SK-MEL-5 (cell line): Measurements from ENCODE around the gene HHIPL2. TPM values are rescaled to one million over a fixed set of nuclear protein-coding genes. Genes with fewer than 3 reads are reported as not detected.
"Not testable (repeated sequence)": the region's sequence is repeated elsewhere in the genome, so short reads cannot be mapped to it uniquely, and the experiment has no call there.

Source experiments
- DNase-seq: peaks from one replicate; pipeline ENCODE4 v3.0.0-alpha.2; 2016; ENCODE audit warnings: low read depth, low spot score
- in situ Hi-C: cut with HindIII; loops from 2 replicates; pipeline ENCODE4 v1.10.0; 2016; ENCODE audit warnings: low sequenced_read_pairs, high pct_unique_total_duplicates, low pct_unique_long_range_greater_than_20kb
- total RNA-seq: library from RNA; depleted of rRNA; stranded (reverse); fragments of >200 nt; shearing (Covaris generic); gene quantifications from 2 replicates; pipeline ENCODE4 v1.2.3, GENCODE V29; 2014

The HHIPL2 gene
- total RNA-seq, 1 experiment from 2014 or later: not detected

DNA sequence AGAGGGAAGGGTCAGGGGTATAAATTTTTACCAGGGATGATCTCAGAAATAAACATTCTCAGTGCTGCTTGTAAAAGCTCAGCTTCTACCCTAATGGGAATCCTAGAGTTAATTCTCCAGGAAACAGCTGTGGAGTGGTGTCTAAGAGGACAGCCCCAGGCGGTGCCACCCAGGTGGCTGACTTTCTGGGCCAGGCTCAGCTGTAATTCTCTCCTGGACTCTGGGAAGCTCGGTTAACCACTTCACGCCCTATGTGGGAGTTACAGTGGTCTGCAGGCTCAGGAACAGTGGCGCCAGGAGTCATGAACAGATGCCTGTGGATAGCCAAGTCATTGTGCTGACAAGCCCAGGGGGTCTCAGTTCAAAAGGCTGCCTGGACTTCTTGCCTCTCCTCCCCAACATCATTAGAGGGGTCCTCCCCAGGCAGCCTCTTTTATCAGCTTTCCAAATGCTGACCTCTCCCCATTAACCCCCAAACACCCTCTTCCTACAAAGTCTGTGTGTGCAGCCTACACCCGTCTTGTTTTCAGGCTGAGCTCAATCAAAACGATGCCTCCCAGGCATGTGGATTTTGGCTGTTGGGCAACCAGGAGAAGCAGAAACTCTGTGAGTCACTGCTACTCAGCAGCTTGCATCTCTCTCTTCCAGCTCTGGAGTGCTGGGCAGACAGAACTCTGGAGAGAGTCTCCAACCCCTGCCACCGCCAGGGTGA is 1.2 kb downstream of the HHIPL2 start:
- in situ Hi-C loops: no loop called here
- DNase-seq: peak; percentile 19

DNA sequence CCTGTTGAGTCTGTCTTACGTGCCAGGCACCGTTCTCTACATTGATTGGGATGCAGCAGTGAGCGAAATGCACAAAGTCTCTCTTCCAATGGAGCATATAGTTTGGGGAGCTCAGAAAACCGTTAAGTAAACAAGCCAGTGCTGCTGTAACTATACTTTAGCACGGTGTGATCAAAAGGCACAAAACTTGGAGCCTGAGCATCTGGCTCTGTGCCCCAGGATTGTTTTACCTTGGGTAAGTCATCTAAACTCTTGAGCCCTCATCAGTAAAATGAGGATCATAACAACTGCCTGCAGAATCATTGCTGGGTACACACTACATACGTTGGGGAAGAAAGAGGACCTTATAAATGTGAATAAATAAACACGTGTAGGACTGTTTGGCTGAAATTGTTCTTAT is 1.8 kb downstream of the HHIPL2 start:
- no peak for DNase-seq
- in situ Hi-C loops: no loop called here

DNA sequence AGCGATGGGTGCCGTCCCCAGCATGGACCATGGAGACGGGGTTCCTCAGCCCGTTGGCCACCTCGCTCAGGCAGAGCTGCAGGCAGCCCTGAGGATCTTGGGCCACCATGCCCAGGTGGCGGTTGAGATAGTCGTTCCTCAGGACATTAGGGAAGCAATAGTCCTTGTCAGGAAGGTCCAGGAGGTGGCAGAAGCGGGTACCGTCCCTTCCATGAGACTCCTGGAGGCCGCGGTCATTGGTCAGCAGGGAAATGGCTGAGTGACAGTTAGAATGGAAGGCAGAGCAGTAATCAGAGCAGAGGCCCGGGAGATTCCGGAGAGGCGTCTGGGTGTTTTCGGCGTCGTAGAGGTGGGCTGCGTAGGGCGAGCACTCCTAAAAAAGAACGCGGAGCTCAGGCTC is 4.1 kb downstream of the HHIPL2 start:
- in situ Hi-C loops: no loop called here
- DNase-seq: no peak

DNA sequence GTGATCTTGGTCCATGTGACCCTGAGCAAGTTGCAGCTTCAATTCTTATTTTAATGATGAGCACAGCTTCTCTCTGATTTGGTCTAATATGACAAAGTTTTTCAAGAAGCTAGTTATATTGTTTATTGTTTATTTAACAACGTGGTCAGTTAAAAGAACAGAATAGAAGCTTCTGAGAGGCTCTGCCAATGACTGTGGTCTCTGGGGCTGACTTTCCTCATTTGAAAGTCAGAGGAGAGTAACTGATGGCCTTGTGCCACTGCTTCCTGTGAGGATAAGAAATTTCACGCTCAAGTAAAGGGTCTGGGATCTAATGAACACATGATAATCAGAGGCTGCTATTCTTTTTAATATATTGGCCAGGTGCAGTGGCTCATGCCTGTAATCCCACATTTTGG is 7.3 kb downstream of the HHIPL2 start:
- in situ Hi-C loops: no loop called here
- DNase-seq: no peak

DNA sequence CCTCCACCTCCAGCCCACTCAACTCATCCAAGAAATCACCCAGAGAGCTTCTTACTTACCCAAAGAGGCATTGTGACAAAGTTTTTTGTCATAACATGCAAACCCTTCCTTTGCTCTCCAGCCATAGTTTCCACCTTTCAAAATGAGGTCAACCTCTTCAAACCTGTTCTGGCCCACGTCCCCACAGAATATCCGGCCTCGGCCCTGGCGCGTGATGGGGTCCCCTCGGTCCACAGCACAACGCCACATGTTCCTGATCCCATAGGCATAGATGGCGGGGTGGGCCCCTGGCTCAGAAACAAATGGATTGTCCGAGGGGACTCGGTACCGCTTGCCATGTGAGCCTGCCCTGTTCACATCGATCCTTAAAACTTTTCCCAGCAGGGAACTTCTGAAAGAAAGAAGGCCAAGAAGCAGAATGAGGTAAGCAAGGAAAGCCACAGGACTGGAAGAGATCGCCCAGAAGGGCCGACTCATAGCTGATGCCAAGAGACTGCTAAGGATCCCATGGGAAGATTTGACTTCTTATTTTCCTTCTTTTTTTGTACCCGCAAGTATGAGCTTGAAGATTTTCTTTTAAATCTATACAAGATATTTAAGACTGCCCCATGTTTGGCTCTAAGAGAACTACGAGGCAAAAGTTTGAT is 7.8 kb downstream of the HHIPL2 start:
- in situ Hi-C loops: no loop called here
- DNase-seq: no peak

DNA sequence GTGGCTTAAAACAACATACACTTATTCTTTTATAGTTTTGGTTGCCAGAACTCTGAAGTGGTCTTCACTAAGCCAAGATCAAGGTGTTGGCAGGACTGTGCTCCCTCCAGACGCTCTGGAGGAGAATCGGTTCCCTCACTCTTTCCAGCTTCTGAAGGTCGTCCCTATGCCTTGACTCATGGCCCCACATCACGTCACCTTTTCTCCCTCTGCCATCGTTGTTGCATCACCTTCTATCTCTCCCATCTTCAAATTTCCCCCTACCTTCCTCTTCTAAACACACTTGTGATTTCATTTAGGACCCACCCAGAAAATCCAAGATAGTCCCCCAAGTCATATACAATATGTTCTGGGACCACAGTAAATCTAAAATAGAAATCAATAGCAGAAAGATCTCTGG is 12.4 kb downstream of the HHIPL2 start:
- in situ Hi-C loops: no loop called here
- no peak for DNase-seq

DNA sequence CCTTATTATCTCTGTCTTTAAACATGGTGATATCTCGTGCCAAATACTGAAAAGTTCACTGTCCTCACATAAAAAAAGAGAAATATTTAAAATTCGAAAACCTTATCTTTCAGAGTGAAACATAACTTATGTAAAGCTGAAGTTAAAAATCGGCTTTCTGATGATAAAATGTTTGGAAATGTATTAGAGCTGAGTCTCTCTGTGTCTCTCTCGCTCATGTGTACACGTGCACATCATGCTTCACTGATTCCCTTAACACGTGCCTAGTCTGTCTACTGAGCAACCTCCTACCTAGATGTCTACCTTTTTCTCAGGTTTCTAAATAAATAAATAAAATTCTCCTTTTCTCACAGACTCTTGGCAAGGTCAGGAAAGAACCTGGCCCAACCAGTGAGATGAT is 17.1 kb downstream of the HHIPL2 start:
- DNase-seq: no peak
- in situ Hi-C loops: no loop called here

DNA sequence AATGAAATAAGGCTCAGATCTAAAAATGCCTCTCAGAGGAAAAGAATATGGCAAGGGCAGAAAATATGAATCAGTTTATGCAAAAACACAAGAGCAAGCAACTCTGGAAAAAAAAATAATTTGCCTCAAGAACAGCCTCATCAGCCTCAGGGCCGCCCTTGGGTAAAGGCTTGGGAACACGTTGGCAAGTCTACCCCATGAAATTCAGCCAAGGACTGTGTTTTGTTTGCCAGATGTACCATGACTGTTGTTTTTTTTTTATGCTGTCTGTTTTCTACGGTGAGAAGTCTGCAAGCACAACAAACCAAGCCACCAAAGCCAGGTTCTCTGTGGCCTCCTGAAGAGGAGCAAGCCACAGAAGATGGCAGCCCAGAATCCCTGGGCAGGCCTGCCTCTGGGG is 18.0 kb downstream of the HHIPL2 start:
- no peak for DNase-seq
- in situ Hi-C loops: no loop called here

DNA sequence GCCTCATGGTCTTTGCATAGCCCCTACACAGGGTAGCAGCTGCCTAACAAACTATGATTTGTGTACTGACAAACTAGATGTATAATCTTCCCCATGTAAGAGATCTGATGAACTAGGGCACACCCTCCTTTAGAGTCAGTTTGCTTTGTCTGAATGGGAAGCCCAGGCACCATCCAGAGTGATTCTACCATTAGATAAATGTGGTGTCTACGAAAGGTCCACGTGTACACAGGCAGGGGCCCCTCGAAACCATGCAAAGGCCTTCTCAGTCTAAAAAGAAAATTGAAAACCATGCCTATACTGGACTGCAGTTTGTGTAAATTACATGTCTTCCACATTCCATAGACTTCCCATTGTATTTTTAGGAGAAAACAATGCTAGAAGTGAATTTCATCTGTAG is 18.7 kb downstream of the HHIPL2 start:
- no peak for DNase-seq
- in situ Hi-C loops: no loop called here

DNA sequence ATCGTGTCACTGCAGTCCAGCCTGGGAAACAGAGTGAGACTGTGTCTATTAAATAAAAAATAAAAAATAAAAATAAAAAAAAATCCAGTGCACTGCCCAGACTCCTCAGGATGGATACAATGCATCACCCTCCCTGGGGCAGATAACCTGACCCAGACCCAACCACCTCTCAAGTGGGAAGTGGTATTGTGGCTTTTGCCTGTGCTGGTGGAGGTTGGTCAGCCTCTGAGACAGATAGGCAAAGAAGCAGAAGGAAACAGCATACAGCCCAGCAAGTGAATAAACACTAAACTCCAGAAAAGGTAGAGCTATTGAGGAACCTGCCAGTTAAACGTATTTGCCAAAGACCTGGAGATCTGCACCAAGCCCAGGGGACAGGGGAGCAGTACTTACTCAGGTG is 22.0 kb downstream of the HHIPL2 start:
- DNase-seq: no peak
- in situ Hi-C loops: no loop called here

DNA sequence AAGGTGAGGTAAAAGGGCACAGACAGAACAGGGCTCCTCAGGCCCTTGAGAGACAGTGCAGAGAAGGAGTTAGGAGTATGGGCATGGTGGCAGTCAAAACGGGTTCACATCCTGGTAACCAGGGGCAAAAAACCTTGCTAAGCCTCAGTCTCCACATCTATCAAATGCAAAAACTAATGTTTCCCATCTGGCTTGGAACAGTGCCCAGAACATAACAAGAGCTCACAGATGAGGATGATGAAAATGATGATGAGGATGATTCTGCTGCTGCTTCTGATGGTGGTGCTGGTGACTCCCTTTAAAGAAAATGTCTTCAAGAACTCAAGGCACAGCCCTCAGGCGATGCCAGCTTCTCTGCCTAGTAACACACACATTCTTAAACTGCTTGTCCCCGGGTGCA is 24.1 kb downstream of the HHIPL2 start:
- in situ Hi-C loops: no loop called here
- no peak for DNase-seq

DNA sequence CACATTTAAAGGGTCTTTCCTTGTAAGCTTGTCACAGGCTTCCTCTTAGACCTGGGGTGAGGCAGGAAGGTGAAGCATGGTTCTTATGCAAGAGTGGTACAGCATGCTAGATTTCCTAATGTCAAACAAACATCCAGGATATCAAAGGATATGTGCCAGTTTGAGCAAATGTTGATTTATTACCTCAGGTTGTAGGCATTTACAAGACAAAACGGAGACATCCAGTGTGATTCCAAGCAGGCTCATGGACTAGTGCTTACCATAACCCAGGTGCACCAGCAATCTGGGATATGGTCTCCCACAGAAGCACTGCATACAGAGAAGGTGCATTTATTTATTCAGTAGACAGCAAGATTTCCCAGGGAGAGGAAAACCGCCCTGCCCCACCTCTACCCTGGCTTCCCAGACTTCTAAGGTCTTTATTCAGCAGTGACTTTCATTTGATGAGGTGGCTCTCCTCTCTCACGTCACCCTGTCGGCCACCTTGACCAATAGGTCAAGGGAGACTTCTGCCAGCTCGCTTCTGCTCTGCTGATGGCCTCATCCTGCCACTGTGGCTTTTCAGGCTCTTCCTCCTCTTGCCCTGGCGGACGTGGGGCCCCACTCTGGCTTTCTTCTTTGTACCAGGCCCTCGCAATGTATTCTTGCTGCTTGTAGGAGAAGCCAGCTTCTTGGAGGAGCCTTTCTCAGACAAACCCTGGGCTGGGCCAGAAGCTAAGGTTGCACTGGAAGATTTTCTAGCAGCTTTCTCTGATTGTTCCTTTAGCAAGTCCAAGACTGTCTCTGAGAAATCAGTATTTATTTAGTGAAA is 25.6 kb downstream of the HHIPL2 start:
- in situ Hi-C loops: no loop called here

DNA sequence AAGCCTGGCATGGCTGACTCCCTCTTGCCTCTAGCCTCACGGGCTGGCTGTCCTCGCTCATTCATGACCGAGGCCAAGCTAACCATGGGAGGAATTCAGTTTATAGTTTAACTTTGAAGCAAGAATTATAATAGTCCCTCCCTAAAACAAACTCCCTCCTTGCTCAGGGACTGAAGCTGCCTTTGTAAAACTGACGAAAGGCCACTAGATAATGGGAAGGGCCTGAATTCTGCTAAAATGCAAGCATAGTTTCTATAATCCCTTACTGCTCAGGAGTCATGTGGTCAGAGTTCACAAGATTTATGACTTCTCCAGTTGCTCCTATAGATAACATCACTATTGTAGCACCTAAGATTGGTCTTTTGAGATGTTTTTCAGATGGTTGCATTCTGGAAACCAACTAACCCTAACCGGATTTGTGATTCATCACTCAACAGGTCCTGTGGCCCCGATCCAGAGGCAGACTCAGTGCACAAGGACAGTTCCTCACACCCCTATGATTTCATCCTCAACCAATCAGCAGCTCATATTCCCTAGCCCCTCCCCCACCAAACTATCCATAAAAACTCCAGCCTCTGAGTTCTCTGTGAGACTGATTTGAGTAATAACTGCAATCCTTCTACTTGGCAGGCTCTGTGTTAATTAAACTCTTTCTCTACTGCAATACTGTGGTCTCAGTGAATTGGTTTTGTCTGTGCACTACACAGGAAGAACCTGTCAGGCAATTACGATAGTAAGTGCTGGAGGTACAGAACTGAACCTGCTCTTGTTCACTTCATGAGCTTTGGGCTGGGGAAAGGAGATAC is 26.4 kb downstream of the HHIPL2 start:
- DNase-seq: peak; percentile 22
- in situ Hi-C loops: no loop called here

More for the DNA sequence above, 25.6 kb downstream of the HHIPL2 start:
- no peak for DNase-seq

DNA sequence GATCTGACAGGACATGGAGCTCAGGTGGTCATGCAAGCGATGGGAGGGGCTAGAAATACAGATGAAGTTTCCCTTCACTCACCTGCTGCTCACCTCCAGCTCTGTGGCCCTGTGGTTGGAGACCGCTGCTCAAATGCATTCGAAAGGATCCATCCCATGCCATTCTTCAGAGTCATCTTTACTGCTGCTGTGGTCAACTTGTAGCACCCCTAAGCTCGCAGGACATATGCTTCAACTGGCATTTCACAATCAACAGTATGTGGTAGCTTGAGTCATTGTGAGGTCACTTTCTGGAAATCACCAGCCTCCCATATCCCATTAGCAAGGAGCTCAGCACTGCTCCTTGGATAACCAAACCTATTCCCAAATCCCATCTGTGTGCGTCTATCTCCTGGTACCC is 58.4 kb downstream of the HHIPL2 start:
- DNase-seq, in situ Hi-C loops: not testable (repeated sequence)

DNA sequence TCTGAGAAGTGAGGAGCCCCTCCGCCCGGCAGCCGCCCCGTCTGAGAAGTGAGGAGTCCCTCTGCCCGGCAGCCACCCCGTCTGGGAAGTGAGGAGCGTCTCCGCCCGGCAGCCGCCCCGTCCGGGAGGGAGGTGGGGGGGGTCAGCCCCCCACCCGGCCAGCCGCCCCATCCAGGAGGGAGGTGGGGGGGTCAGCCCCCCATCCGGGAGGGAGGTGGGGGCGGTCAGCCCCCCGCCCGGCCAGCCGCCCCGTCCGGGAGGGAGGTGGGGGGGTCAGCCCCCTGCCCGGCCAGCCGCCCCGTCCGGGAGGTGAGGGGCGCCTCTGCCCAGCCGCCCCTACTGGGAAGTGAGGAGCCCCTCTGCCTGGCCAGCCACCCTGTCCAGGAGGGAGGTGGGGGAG is 60.1 kb downstream of the HHIPL2 start:
- in situ Hi-C loops, DNase-seq: not testable (repeated sequence)

DNA sequence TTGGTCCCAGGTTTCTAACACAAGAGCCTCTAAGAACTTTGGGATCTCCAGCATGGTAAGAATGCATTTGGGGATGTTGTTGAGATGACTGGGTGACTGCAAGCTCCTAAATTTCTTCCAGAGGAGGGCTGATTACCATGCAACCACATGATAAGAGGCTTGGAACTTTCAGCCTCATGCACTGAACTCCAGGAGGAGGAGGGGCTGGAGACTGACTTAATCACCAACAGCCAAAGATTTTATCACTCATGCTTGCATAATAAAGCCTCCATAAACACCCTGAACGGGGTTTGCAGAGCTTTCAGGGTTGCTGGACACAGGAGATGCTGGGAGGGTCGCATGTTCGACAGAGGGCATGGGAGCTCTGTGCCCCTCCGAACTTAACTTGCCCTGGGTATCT is 63.9 kb downstream of the HHIPL2 start:
- DNase-seq, in situ Hi-C loops: not testable (repeated sequence)

DNA sequence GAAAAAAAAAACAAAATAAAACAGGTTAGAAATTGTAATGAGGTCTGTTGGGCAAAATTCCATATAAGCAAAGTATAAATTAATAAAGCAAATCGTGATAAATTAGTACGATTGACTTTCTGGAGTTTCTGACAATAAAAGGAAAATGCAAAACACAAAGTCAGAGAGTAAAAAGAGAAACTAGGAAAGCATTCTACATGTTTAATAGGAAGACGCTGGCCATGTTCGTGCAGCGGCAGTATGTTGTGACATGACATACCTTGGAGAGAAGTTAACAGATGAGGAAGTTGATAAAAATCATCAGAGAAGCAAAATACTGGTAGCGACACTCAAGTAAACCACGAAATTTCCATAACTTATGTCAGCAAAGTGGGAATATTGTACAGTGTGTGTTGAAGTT is 68.3 kb downstream of the HHIPL2 start:
- in situ Hi-C loops, DNase-seq: not testable (repeated sequence)

DNA sequence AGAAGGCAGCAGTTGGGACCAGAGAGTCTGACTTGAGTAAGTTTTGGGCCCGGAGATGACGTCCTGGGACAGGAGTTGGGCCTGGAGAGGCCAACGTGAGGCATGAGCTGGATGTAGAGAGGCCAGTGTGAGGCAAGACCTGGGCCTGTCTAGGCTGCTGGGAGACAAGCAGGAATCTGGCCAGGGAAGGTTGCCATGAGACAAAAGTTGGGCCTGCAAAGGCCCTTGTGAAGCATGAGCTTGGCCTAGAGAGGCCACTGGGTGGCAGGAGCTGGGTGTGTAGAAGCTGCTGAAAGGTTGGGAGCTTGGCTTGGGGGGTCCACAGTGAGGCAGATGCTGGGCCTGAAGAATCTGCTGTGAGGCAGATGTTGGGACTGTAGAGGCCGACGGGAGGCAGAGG is 71.5 kb downstream of the HHIPL2 start:
- in situ Hi-C loops: not testable (repeated sequence)
- DNase-seq: peak; percentile 42
